Peyer's patch (tissue), 4 donors: ENCODE measurements around the gene HPX. TPM values are rescaled to one million over a fixed set of nuclear protein-coding genes. Genes with fewer than 3 reads are reported as not detected.

Experiments used
- DNase-seq, 3 donors: peaks; one replicate each; pipeline ENCODE4 v3.0.0-alpha.2; 2017 to 2019
- H3K27ac ChIP-seq, 4 donors: fragments of 200-600 bp; sonication (generic); one replicate each; pipeline ENCODE4 v1.5.1; 2016 to 2019
- H3K27me3 ChIP-seq, 2 donors: fragments of 200-600 bp; sonication (generic); one replicate each; pipeline ENCODE4 v1.5.1; 2019
- H3K36me3 ChIP-seq, 3 donors: fragments of 200-600 bp; sonication (generic); one replicate each; pipeline ENCODE4 v1.5.1; 2016 to 2019
- H3K4me1 ChIP-seq, 4 donors: fragments of 200-600 bp; sonication (generic); one replicate each; pipeline ENCODE4 v1.5.1; 2016 to 2019
- H3K4me3 ChIP-seq, 4 donors: fragments of 200-600 bp; sonication (generic); 1 replicate in 3 of 4; 2 replicates in 1 of 4; pipeline ENCODE4 v1.5.1; 2016 to 2019; ENCODE audit warnings: mild to moderate bottlenecking in 1 of 4
- H3K9me3 ChIP-seq, 4 donors: fragments of 200-600 bp; sonication (generic); one replicate each; pipeline ENCODE4 v1.5.1; 2016 to 2019; ENCODE audit warnings: mild to moderate bottlenecking in 1 of 4
- CTCF ChIP-seq, 6 experiments: fragments of 450-650 bp in 4 of 6; fragments of 200-600 bp in 2 of 6; sonication (generic) in 1 of 6; IDR thresholded peaks; one replicate each; pipeline ENCODE4 v1.5.1; 2017 to 2019; ENCODE audit warnings: antibody characterized with exemption in 6 of 6, mild to moderate bottlenecking in 3 of 6, moderate library complexity in 1 of 6
- POLR2A ChIP-seq, 2 donors: fragments of 450-650 bp; IDR thresholded peaks; one replicate each; pipeline ENCODE4 v1.5.1; 2017; ENCODE audit warnings: antibody characterized with exemption in 2 of 2, mild to moderate bottlenecking in 2 of 2, moderate library complexity in 2 of 2
- total RNA-seq, 4 donors: library from RNA; depleted of rRNA; stranded (reverse); fragments of >200 nt; gene quantifications; one replicate each; pipeline ENCODE4 v1.1.0, GENCODE V29; 2016

HPX gene
- total RNA-seq, 4 donors from 2014 or later: 2.2 to 10.1 (median 5.3) TPM; not detected in 1

GRCh38 chr11:6406370-6406769 lies 34.4 kb downstream of the HPX start:
- no peaks in the 10 kb centered on the region for H3K27me3 ChIP-seq
- no peaks in the 10 kb centered on the region for H3K9me3 ChIP-seq
- H3K27ac ChIP-seq: no peak overlapping the region
- TF ChIP-seq POLR2A (IDR thresholded peaks at IDR 0.05) (no peak), CTCF (IDR thresholded peaks at IDR 0.05) (no peak)
- no peak overlapping the region for H3K4me3 ChIP-seq
- no peaks in the 10 kb centered on the region for H3K36me3 ChIP-seq
- DNase-seq: no peak
- H3K4me1 ChIP-seq: peaks cover 0 to 34% (median 14%) of the 10 kb centered on the region in 4 donors

- no peaks in the 10 kb centered on the region for H3K27me3 ChIP-seq
- no peak for DNase-seq
- H3K4me1 ChIP-seq: peaks cover 0 to 35% (median 14%) of the 10 kb centered on the region in 4 donors
- no peaks in the 10 kb centered on the region for H3K36me3 ChIP-seq
- TF ChIP-seq POLR2A (IDR thresholded peaks at IDR 0.05) (no peak), CTCF (IDR thresholded peaks at IDR 0.05) (no peak)
- H3K9me3 ChIP-seq: no peaks in the 10 kb centered on the region
- no peak overlapping the region for H3K27ac ChIP-seq
- H3K4me3 ChIP-seq: no peak overlapping the region
These were observed 34.9 kb downstream of the HPX start for GRCh38 chr11:6405846-6406245.

DNA sequence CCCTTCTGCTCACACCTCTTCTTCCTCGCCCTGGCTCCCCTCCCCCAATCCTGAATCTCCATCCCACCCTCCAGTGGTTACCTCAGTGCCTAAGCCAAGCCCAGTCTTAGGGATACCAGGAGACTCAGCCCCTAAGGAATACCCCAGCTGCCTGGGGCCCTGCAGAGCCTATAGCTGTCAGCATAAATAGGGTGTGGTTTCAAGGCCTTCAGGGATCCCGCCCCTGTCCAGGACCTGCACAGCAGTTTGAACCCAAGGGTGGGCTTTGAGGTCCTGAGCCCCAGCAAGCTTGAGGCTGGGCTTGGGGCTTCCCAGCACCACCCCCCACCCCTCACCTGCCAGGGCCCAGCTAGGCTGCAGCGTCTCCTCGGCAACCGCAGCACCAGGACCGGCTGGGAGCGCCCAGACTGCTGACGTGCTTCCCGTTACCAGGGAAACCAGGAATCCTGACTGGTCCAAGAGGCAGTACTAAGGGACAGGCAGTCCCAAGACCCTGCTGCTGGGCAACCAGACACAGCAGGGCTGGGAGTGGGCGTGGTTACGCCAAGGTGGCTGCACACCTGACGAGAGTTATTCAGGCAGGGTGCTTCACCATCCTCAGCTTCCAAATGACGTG lies 35.6 kb downstream of the HPX start:
- Histone ChIP-seq H3K9me3 (no peaks in the 10 kb centered on the region), H3K27ac (peak overlapping the region in 3 of 4 donors; percentile 11 to 82 (median 67)), H3K4me3 (no peak overlapping the region), H3K4me1 (peaks cover 0 to 35% (median 14%) of the 10 kb centered on the region in 4 donors), H3K27me3 (no peaks in the 10 kb centered on the region), H3K36me3 (no peaks in the 10 kb centered on the region)
- TF ChIP-seq POLR2A (IDR thresholded peaks at IDR 0.05) (no peak), CTCF (IDR thresholded peaks at IDR 0.05) (no peak)
- DNase-seq: no peak

DNA sequence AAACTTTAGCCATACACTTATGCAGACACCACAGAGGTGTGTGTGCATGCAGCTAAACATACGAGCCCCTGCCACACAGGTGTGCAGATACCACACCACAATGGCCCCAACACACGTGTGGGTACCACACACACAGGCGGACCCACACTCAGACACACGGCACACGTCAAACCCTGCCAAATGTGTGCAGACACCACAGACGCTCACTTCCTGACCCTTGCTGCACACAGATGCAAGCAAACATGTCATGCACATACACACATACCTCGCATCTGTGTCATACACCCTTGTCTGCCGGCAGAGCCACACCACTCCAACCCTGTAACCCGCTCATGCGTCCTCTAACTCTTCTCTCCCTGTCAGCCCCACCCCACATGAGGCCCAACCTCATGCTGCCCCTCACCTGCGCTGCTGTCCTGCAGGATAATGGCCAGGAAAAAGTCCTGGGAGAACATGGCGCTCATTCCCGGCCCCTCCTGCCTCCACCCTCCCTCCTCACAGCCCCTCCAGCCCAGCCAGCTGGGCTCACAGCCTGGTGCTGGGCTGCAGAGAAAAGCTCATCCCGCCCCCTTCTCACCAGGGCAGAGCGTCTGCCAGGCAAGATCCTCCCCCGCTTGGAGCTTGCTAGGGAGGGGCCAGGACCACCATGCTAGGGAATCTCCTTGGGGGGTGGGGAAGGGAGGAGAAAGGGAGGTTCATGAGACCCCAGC lies 36.3 kb downstream of the HPX start:
- H3K36me3 ChIP-seq: no peaks in the 10 kb centered on the region
- TF ChIP-seq CTCF (IDR thresholded peaks at IDR 0.05): no peak
- TF ChIP-seq POLR2A (IDR thresholded peaks at IDR 0.05): no peak
- H3K27me3 ChIP-seq: no peaks in the 10 kb centered on the region
- DNase-seq: no peak
- H3K27ac ChIP-seq: peak overlapping the region in 3 of 4 donors; percentile 11 to 82 (median 67)
- no peak overlapping the region for H3K4me3 ChIP-seq
- H3K4me1 ChIP-seq: peaks cover 0 to 35% (median 14%) of the 10 kb centered on the region in 4 donors
- H3K9me3 ChIP-seq: no peaks in the 10 kb centered on the region

GRCh38 chr11:6403539-6403938 lies 37.2 kb downstream of the HPX start:
- no peak for DNase-seq
- Histone ChIP-seq H3K4me3 (no peak overlapping the region), H3K4me1 (peaks cover 0 to 35% (median 14%) of the 10 kb centered on the region in 4 donors), H3K9me3 (no peaks in the 10 kb centered on the region), H3K36me3 (no peaks in the 10 kb centered on the region), H3K27me3 (no peaks in the 10 kb centered on the region), H3K27ac (peak overlapping the region; percentile 1 to 82 (median 69))
- TF ChIP-seq CTCF (IDR thresholded peaks at IDR 0.05): no peak
- no peak for TF ChIP-seq POLR2A (IDR thresholded peaks at IDR 0.05)
